ENCODE data around the gene KLK3.
"Not testable (repeated sequence)": the region's sequence is repeated elsewhere in the genome, so short reads cannot be mapped to it uniquely, and the experiment has no call there.

KLK3 gene

GRCh38 chr19:50861496-50862286 is 7.0 kb downstream of the KLK3 start:
- DNase-seq (ENCODE audit: low spot score) = no peak

GRCh38 chr19:50869479-50869878 is 14.8 kb downstream of the KLK3 start:
- no peak for DNase-seq (ENCODE audit: low spot score)

GRCh38 chr19:50870417-50871089 is 15.8 kb downstream of the KLK3 start:
- DNase-seq (ENCODE audit: low spot score) = no peak

- no peak for DNase-seq (ENCODE audit: low spot score)
Observed at GRCh38 chr19:50873056-50873455, 18.3 kb downstream of the KLK3 start, which contains the start of gene KLK2. TSS of gene KLK2 (plus strand) at chr19:50873439. CDS start at chr19:50873474, 35 bp downstream.

GRCh38 chr19:50874211-50874610 is 19.5 kb downstream of the KLK3 start:
- DNase-seq (ENCODE audit: low spot score) = no peak

GRCh38 chr19:50875795-50876422 is 21.2 kb downstream of the KLK3 start:
- no peak for DNase-seq (ENCODE audit: low spot score)

GRCh38 chr19:50876456-50876855 is 21.7 kb downstream of the KLK3 start:
- DNase-seq (ENCODE audit: low spot score) = no peak

- no peak for DNase-seq (ENCODE audit: low spot score)
Observed at GRCh38 chr19:50877338-50877737, 22.6 kb downstream of the KLK3 start.

GRCh38 chr19:50878851-50879250 is 24.1 kb downstream of the KLK3 start:
- DNase-seq (ENCODE audit: low spot score) = no peak

GRCh38 chr19:50880241-50880640 is 25.5 kb downstream of the KLK3 start:
- no peak for DNase-seq (ENCODE audit: low spot score)

- DNase-seq (ENCODE audit: low spot score) = no peak
Observed at GRCh38 chr19:50882188-50882587, 27.5 kb downstream of the KLK3 start.

GRCh38 chr19:50889638-50890037 is 34.9 kb downstream of the KLK3 start:
- no peak for DNase-seq (ENCODE audit: low spot score)

GRCh38 chr19:50890422-50891252 is 35.9 kb downstream of the KLK3 start:
- DNase-seq (ENCODE audit: low spot score) = peak; percentile 37

GRCh38 chr19:50891253-50891625 is 36.5 kb downstream of the KLK3 start:
- no peak for DNase-seq (ENCODE audit: low spot score)

- no peak for DNase-seq (ENCODE audit: low spot score)
Observed at GRCh38 chr19:50893047-50893736, 38.5 kb downstream of the KLK3 start.

- DNase-seq (ENCODE audit: low spot score) = no peak
Observed at GRCh38 chr19:50894478-50895356, 40.0 kb downstream of the KLK3 start.

- not testable (repeated sequence) for DNase-seq (ENCODE audit: low spot score)
Observed at GRCh38 chr19:50896089-50896590, 41.4 kb downstream of the KLK3 start.

- peak; percentile 92 for DNase-seq (ENCODE audit: low spot score)
Observed at GRCh38 chr19:50896591-50897190, 42.0 kb downstream of the KLK3 start.

GRCh38 chr19:50897191-50897607 is 42.5 kb downstream of the KLK3 start:
- no peak for DNase-seq (ENCODE audit: low spot score)

- no peak for DNase-seq (ENCODE audit: low spot score)
Observed at GRCh38 chr19:50897612-50898011, 42.9 kb downstream of the KLK3 start.
